ENCODE measurements around the gene C11orf16. TPM values are rescaled to one million over a fixed set of nuclear protein-coding genes. Genes with fewer than 3 reads are reported as not detected.
"Not testable (repeated sequence)": the region's sequence is repeated elsewhere in the genome, so short reads cannot be mapped to it uniquely, and the experiment has no call there.

The C11orf16 gene
- polyA plus RNA-seq, 3 donors: 0.90 to 1.7 (median 1.1) TPM

- no peak for DNase-seq
These were observed 4.9 kb upstream of the C11orf16 start for GRCh38 chr11:8937659-8938058.

- no peak for DNase-seq
These were observed 4.4 kb upstream of the C11orf16 start for GRCh38 chr11:8937159-8937558.

- not testable (repeated sequence) for DNase-seq
These were observed 3.0 kb upstream of the C11orf16 start for GRCh38 chr11:8935789-8936188.

- DNase-seq: no peak
These were observed 2.2 kb upstream of the C11orf16 start for GRCh38 chr11:8934742-8935488.

GRCh38 chr11:8933931-8934330 lies 1.2 kb upstream of the C11orf16 start:
- no peak for DNase-seq

- no peak for DNase-seq
These were observed 2.1 kb downstream of the C11orf16 start for GRCh38 chr11:8930456-8931175.

GRCh38 chr11:8928981-8929615 lies 3.6 kb downstream of the C11orf16 start:
- DNase-seq: no peak

- DNase-seq: no peak
These were observed 4.5 kb downstream of the C11orf16 start for GRCh38 chr11:8928205-8928604.

- DNase-seq: no peak
These were observed 5.5 kb downstream of the C11orf16 start for GRCh38 chr11:8927233-8927632.

- no peak for DNase-seq
These were observed 6.5 kb downstream of the C11orf16 start for GRCh38 chr11:8926236-8926635.

GRCh38 chr11:8925711-8926110 lies 7.0 kb downstream of the C11orf16 start:
- no peak for DNase-seq

- DNase-seq: no peak
These were observed 10.1 kb downstream of the C11orf16 start for GRCh38 chr11:8922691-8923090.

GRCh38 chr11:8917157-8917825 lies 15.5 kb downstream of the C11orf16 start:
- no peak for DNase-seq

GRCh38 chr11:8914661-8915018 lies 18.1 kb downstream of the C11orf16 start:
- no peak for DNase-seq

- no peak for DNase-seq
These were observed 18.6 kb downstream of the C11orf16 start for GRCh38 chr11:8913961-8914660.

GRCh38 chr11:8911029-8911823 lies 21.5 kb downstream of the C11orf16 start, which contains the start of gene AKIP1:
Gene AKIP1, plus strand, starts transcription at chr11:8911189. Its CDS starts 261 bp downstream, at chr11:8911450.
- peak; percentile 98 for DNase-seq

- DNase-seq: no peak
These were observed 22.1 kb downstream of the C11orf16 start for GRCh38 chr11:8910649-8911026.

- DNase-seq: no peak
These were observed 24.6 kb downstream of the C11orf16 start for GRCh38 chr11:8908099-8908498.

GRCh38 chr11:8907116-8907515 lies 25.6 kb downstream of the C11orf16 start:
- no peak for DNase-seq

- DNase-seq: no peak
These were observed 27.1 kb downstream of the C11orf16 start for GRCh38 chr11:8905528-8906165.

All from renal pelvis (tissue), 4 donors.